Activated CD4-positive, alpha-beta T cell treated with anti-CD3 and anti-CD28 coated beads for 48 hours (primary cell): ENCODE measurements around the gene ZNF480.

Source experiments
- DNase-seq: peaks from one replicate; pipeline ENCODE4 v3.0.0-alpha.2; 2020

The ZNF480 gene

GRCh38 chr19:52343548-52343947, 46.6 kb downstream of the ZNF480 start:
- DNase-seq = peak; percentile 66

- no peak for DNase-seq
Measured at GRCh38 chr19:52345162-52345561, 48.2 kb downstream of the ZNF480 start.

- peak; percentile 16 for DNase-seq
Measured at GRCh38 chr19:52351512-52351911, 54.5 kb downstream of the ZNF480 start.

GRCh38 chr19:52366414-52366824, 69.5 kb downstream of the ZNF480 start:
- DNase-seq = no peak

GRCh38 chr19:52369559-52370340, 72.8 kb downstream of the ZNF480 start, which contains the start of gene ZNF880:
Gene ZNF880 (plus strand): TSS chr19:52369923. CDS start chr19:52369966, 43 bp downstream.
- DNase-seq = peak; percentile 95

- DNase-seq = no peak
Measured at GRCh38 chr19:52370341-52370710, 73.4 kb downstream of the ZNF480 start.
